Naive thymus-derived CD4-positive, alpha-beta T cell (primary cell): ENCODE measurements around the gene PRKRIP1. TPM values are rescaled to one million over a fixed set of nuclear protein-coding genes. Genes with fewer than 3 reads are reported as not detected.
"Not testable (repeated sequence)": the region's sequence is repeated elsewhere in the genome, so short reads cannot be mapped to it uniquely, and the experiment has no call there.

Experiments used
- ATAC-seq: fragments of 150-1000 bp; cut with Tn5 transposase; 2 replicates; pipeline ENCODE4 v1.10.0; 2021; ENCODE audit warnings: mild to moderate bottlenecking, moderate library complexity
- CTCF ChIA-PET: fragments of 350-600 bp; sonication (Branson Sonifier 250); formaldehyde crosslinking; loops from one replicate; lab custom pipeline; 2021; ENCODE audit warnings: antibody characterized with exemption; lab: Charles Lee
- POLR2A ChIA-PET: fragments of 350-600 bp; sonication (Branson Sonifier 250); formaldehyde crosslinking; loops from one replicate; lab custom pipeline; 2021; ENCODE audit warnings: antibody characterized with exemption, inconsistent platforms; lab: Charles Lee
- DNase-seq, 9 donors: peaks; one replicate each; pipeline versions ENCODE4 v3.0.0 to v3.0.0-alpha.2; 2020 to 2022; ENCODE audit warnings: mixed read lengths in 1 of 9
- H3K27ac ChIP-seq: one replicate; pipeline ENCODE4 v1.7.0; 2013; ENCODE audit warnings: mild to moderate bottlenecking, low read depth, low read length, moderate library complexity
- H3K27me3 ChIP-seq, 2 donors: one replicate each; pipeline ENCODE4 v1.7.0; 2013; ENCODE audit warnings: low read length in 2 of 2, mild to moderate bottlenecking in 2 of 2, moderate library complexity in 2 of 2; ENCODE audit not compliant: control insufficient read depth in 2 of 2, insufficient read depth in 2 of 2
- H3K36me3 ChIP-seq, 3 experiments: 1 replicate in 2 of 3; 2 replicates in 1 of 3; pipeline ENCODE4 v1.7.0; 2013; ENCODE audit warnings: low read length in 3 of 3, mild to moderate bottlenecking in 3 of 3, moderate library complexity in 1 of 3; ENCODE audit not compliant: insufficient read depth in 3 of 3, control insufficient read depth in 2 of 3
- H3K4me1 ChIP-seq, 2 donors: one replicate each; pipeline ENCODE4 v1.7.0; 2013; ENCODE audit warnings: low read length in 2 of 2, mild to moderate bottlenecking in 2 of 2, moderate library complexity in 1 of 2; ENCODE audit not compliant: control insufficient read depth in 2 of 2, insufficient read depth in 2 of 2
- H3K4me3 ChIP-seq: 2 replicates; pipeline ENCODE4 v1.7.0; 2013; ENCODE audit warnings: mild to moderate bottlenecking, low read length
- H3K9me3 ChIP-seq, 3 experiments: 1 replicate in 2 of 3; 2 replicates in 1 of 3; pipeline ENCODE4 v1.7.0; 2013; ENCODE audit warnings: low read length in 3 of 3; ENCODE audit not compliant: control insufficient read depth in 2 of 3
- H3K27ac Mint-ChIP-seq, 9 donors: one replicate each; pipeline ENCODE4 v1.8.0; 2020 to 2022; ENCODE audit warnings: mixed read lengths in 9 of 9, mild to moderate bottlenecking in 8 of 9, moderate library complexity in 5 of 9, inconsistent platforms in 2 of 9
- H3K27me3 Mint-ChIP-seq, 5 donors: one replicate each; pipeline ENCODE4 v1.8.0; 2021 to 2022; ENCODE audit warnings: mixed read lengths in 5 of 5, mild to moderate bottlenecking in 1 of 5
- H3K36me3 Mint-ChIP-seq, 5 donors: one replicate each; pipeline ENCODE4 v1.8.0; 2020 to 2022; ENCODE audit warnings: mixed read lengths in 5 of 5, mild to moderate bottlenecking in 3 of 5, inconsistent platforms in 1 of 5
- H3K4me1 Mint-ChIP-seq, 7 donors: one replicate each; pipeline ENCODE4 v1.8.0; 2020 to 2022; ENCODE audit warnings: mixed read lengths in 7 of 7, mild to moderate bottlenecking in 3 of 7, inconsistent platforms in 1 of 7
- H3K4me3 Mint-ChIP-seq, 10 donors: one replicate each; pipeline ENCODE4 v1.8.0; 2020 to 2022; ENCODE audit warnings: mild to moderate bottlenecking in 10 of 10, mixed read lengths in 10 of 10, moderate library complexity in 6 of 10, inconsistent platforms in 2 of 10
- H3K9me3 Mint-ChIP-seq, 11 donors: one replicate each; pipeline ENCODE4 v1.8.0; 2020 to 2022; ENCODE audit warnings: mixed read lengths in 11 of 11, mild to moderate bottlenecking in 4 of 11, inconsistent platforms in 1 of 11, moderate library complexity in 1 of 11
- intact Hi-C, 2 donors: fragments of 100-400 bp; cut with micrococcal nuclease; formaldehyde crosslinking; loops; one replicate each; pipeline ENCODE4 v1.15.1; 2023
- polyA plus RNA-seq, 2 donors: library from polyadenylated mRNA; unstranded; fragments of 300-500 nt; fragmentation: Illumina TruSeq; gene quantifications; one replicate each; pipeline ENCODE4 v1.2.3, GENCODE V29; 2021
- total RNA-seq, 6 experiments: library from RNA in 5 of 6; stranded (reverse) in 5 of 6; gene quantifications; 1 replicate in 5 of 6; 2 replicates in 1 of 6; pipeline ENCODE4 v1.2.3 and lab custom pipeline; 2021 to 2026

PRKRIP1 gene
- total and polyA plus RNA-seq, 7 experiments from 2014 or later, result 15.7 to 58.4 (median 39.6) TPM

GRCh38 chr7:102451371-102452054, 55.4 kb downstream of the PRKRIP1 start:
- POLR2A ChIA-PET, result interaction anchor here (0.8 to 2.0 kb wide), 3 partner anchors 17 to 54 kb away, joined by 3 to 10 read pairs (median 6); no protein-coding TSS in a partner anchor
- Histone ChIP-seq H3K36me3 (peaks cover 0 to 34% (median 0%) of the 10 kb centered on the region in 3 experiments), H3K27me3 (no peaks in the 10 kb centered on the region), H3K27ac (no peak overlapping the region), H3K9me3 (no peaks in the 10 kb centered on the region), H3K4me1 (no peaks in the 10 kb centered on the region), H3K4me3 (no peak overlapping the region)
- Mint-ChIP-seq H3K9me3 (no peaks in the 10 kb centered on the region), H3K4me3 (no peak overlapping the region), H3K27ac (no peak overlapping the region), H3K27me3 (no peaks in the 10 kb centered on the region), H3K36me3 (no peaks in the 10 kb centered on the region), H3K4me1 (peaks cover 0 to 5% (median 0%) of the 10 kb centered on the region in 7 donors)
- intact Hi-C loops, result no loop called here
- no peak for ATAC-seq
- no peak for DNase-seq
- CTCF ChIA-PET, result interaction anchor here (0.6 to 5.3 kb wide), 4 partner anchors 36 to 42 kb away, joined by 3 to 32 read pairs (median 16); no protein-coding TSS in a partner anchor

GRCh38 chr7:102452451-102452850, 56.3 kb downstream of the PRKRIP1 start:
- intact Hi-C loops, result no loop called here
- Mint-ChIP-seq H3K27ac (no peak overlapping the region), H3K4me3 (no peak overlapping the region), H3K4me1 (peaks cover 0 to 5% (median 0%) of the 10 kb centered on the region in 7 donors), H3K9me3 (no peaks in the 10 kb centered on the region), H3K36me3 (no peaks in the 10 kb centered on the region), H3K27me3 (no peaks in the 10 kb centered on the region)
- ChIA-PET POLR2A (interaction anchor here (0.8 kb wide), 1 partner anchor 18 kb away, joined by 3 read pairs; no protein-coding TSS in a partner anchor), CTCF (interaction anchor here (0.6 to 5.3 kb wide), 5 partner anchors 37 to 71 kb away, joined by 3 to 26 read pairs (median 3); no protein-coding TSS in a partner anchor)
- no peak for ATAC-seq
- Histone ChIP-seq H3K9me3 (no peaks in the 10 kb centered on the region), H3K4me3 (no peak overlapping the region), H3K36me3 (peaks cover 0 to 34% (median 0%) of the 10 kb centered on the region in 3 experiments), H3K27me3 (no peaks in the 10 kb centered on the region), H3K27ac (no peak overlapping the region), H3K4me1 (no peaks in the 10 kb centered on the region)
- DNase-seq, result no peak

- Mint-ChIP-seq H3K36me3 (peaks cover 0 to 2% (median 0%) of the 10 kb centered on the region in 5 donors), H3K9me3 (no peaks in the 10 kb centered on the region)
Measured at GRCh38 chr7:102453319-102453718, 57.2 kb downstream of the PRKRIP1 start.

GRCh38 chr7:102454468-102454867, 58.3 kb downstream of the PRKRIP1 start:
- CTCF ChIA-PET, result no interaction called here
- peaks cover 0 to 42% (median 0%) of the 10 kb centered on the region in 3 experiments for H3K36me3 ChIP-seq
- H3K27me3 ChIP-seq, result no peaks in the 10 kb centered on the region
- H3K36me3 Mint-ChIP-seq, result peaks cover 0 to 2% (median 0%) of the 10 kb centered on the region in 5 donors
- H3K27ac Mint-ChIP-seq, result no peak overlapping the region
- H3K4me3 ChIP-seq, result no peak overlapping the region
- no peaks in the 10 kb centered on the region for H3K9me3 ChIP-seq
- H3K27ac ChIP-seq, result no peak overlapping the region
- no peak overlapping the region for H3K4me3 Mint-ChIP-seq
- peaks cover 0 to 5% (median 0%) of the 10 kb centered on the region in 7 donors for H3K4me1 Mint-ChIP-seq
- H3K27me3 Mint-ChIP-seq, result no peaks in the 10 kb centered on the region
- DNase-seq (no peak), ATAC-seq (no peak)
- POLR2A ChIA-PET, result interaction anchor here (0.6 to 0.8 kb wide), 3 partner anchors 11 to 37 kb away, joined by 3 read pairs; no protein-coding TSS in a partner anchor
- no peaks in the 10 kb centered on the region for H3K9me3 Mint-ChIP-seq
- intact Hi-C loops, result no loop called here
- H3K4me1 ChIP-seq, result no peaks in the 10 kb centered on the region

More at GRCh38 chr7:102453319-102453718, 57.2 kb downstream of the PRKRIP1 start:
- Mint-ChIP-seq H3K27me3 (no peaks in the 10 kb centered on the region), H3K4me1 (peaks cover 0 to 5% (median 0%) of the 10 kb centered on the region in 7 donors), H3K4me3 (no peak overlapping the region), H3K27ac (peak overlapping the region in 1 of 9 donors; percentile 33)
- Histone ChIP-seq H3K4me1 (no peaks in the 10 kb centered on the region), H3K36me3 (peaks cover 0 to 34% (median 0%) of the 10 kb centered on the region in 3 experiments), H3K4me3 (no peak overlapping the region), H3K27ac (no peak overlapping the region), H3K9me3 (no peaks in the 10 kb centered on the region), H3K27me3 (no peaks in the 10 kb centered on the region)
- ATAC-seq, result no peak
- intact Hi-C loops, result no loop called here
- POLR2A ChIA-PET, result no interaction called here
- CTCF ChIA-PET, result interaction anchor here (5.3 kb wide), 1 partner anchor 43 kb away, joined by 26 read pairs; no protein-coding TSS in a partner anchor
- no peak for DNase-seq

- intact Hi-C loops, ATAC-seq, H3K9me3 Mint-ChIP-seq, H3K36me3 Mint-ChIP-seq, H3K27me3 Mint-ChIP-seq, H3K4me1 Mint-ChIP-seq, H3K27ac ChIP-seq, H3K9me3 ChIP-seq, H3K4me3 ChIP-seq, H3K4me3 Mint-ChIP-seq, H3K4me1 ChIP-seq, H3K27me3 ChIP-seq, DNase-seq, H3K27ac Mint-ChIP-seq: not testable (repeated sequence)
- ChIA-PET POLR2A (interaction anchor here (0.6 to 1.4 kb wide), 4 partner anchors 9 to 68 kb away, joined by 3 to 5 read pairs (median 3); partner anchors contain the start of gene ALKBH4), CTCF (interaction anchor here (0.6 kb wide), 1 partner anchor 11 kb away, joined by 4 read pairs; no protein-coding TSS in a partner anchor)
- H3K36me3 ChIP-seq, result peaks cover 0 to 44% (median 0%) of the 10 kb centered on the region in 3 experiments
Measured at GRCh38 chr7:102454932-102455331, 58.8 kb downstream of the PRKRIP1 start.

GRCh38 chr7:102455596-102455995, 59.4 kb downstream of the PRKRIP1 start:
- Histone ChIP-seq H3K27me3 (no peaks in the 10 kb centered on the region), H3K4me3 (no peak overlapping the region), H3K36me3 (peaks cover 0 to 44% (median 0%) of the 10 kb centered on the region in 3 experiments), H3K27ac (no peak overlapping the region), H3K4me1 (no peaks in the 10 kb centered on the region), H3K9me3 (no peaks in the 10 kb centered on the region)
- Mint-ChIP-seq H3K9me3 (no peaks in the 10 kb centered on the region), H3K4me3 (no peak overlapping the region), H3K27me3 (no peaks in the 10 kb centered on the region), H3K27ac (no peak overlapping the region), H3K36me3 (peaks cover 0 to 2% (median 0%) of the 10 kb centered on the region in 5 donors), H3K4me1 (peaks cover 0 to 2% (median 1%) of the 10 kb centered on the region in 7 donors)
- ChIA-PET POLR2A (interaction anchor here (0.7 to 1.8 kb wide), 3 partner anchors 9 to 69 kb away, joined by 3 to 6 read pairs (median 5); partner anchors contain the start of gene ALKBH4), CTCF (no interaction called here)
- no peak for DNase-seq
- intact Hi-C loops, result no loop called here
- no peak for ATAC-seq
